HG02678 (cell line): ENCODE measurements around the gene GATAD1.
"Not testable (repeated sequence)": the region's sequence is repeated elsewhere in the genome, so short reads cannot be mapped to it uniquely, and the experiment has no call there.

Source experiments
- ATAC-seq: cut with Tn5 transposase; IDR thresholded peaks from one replicate; pipeline ENCODE4 v1.9.1; 2021; ENCODE audit warnings: mild to moderate bottlenecking, moderate library complexity; ENCODE audit not compliant: unreplicated experiment

GATAD1 gene, protein sequence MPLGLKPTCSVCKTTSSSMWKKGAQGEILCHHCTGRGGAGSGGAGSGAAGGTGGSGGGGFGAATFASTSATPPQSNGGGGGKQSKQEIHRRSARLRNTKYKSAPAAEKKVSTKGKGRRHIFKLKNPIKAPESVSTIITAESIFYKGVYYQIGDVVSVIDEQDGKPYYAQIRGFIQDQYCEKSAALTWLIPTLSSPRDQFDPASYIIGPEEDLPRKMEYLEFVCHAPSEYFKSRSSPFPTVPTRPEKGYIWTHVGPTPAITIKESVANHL

DNA sequence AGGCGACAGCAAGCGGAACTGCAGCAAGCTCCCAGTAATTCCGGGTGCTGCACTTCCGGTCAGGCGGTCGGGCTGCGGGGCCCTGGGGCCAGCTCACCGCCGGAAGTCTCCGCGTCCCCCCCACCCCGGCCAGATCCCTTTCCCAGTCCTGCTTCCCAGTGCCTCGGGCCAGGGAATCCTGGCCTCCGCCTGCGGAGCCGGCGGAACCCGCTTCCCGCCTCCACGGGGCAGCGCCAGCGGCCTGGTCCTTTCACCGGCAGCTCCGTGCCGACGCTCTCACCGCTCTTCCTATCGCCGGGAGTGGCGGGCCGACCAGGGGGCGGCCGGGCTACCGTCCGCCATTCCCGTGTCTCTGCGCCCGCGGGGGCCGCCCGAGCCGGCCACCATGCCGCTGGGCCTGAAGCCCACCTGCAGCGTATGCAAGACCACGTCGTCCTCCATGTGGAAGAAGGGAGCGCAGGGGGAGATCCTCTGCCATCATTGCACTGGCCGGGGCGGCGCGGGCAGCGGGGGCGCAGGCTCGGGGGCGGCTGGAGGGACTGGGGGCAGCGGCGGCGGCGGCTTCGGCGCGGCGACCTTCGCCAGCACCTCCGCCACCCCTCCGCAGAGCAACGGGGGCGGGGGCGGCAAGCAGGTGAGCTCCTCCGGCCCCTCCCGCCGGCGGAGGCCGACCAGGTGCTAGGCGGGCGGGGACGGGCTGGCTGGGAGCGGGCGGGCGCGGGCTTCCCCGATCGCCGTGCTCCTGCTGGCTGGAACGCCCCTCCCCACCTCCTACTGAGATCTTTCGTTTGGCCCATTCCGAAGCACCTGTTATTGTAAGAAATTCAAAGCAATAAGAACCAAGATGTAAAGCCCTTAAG, at the start of gene GATAD1:
Gene GATAD1 (plus strand): TSS at position 138 of the 860 bp plus-strand sequence. CDS start 248 bp downstream, at position 386.
- ATAC-seq: peak; percentile 91

DNA sequence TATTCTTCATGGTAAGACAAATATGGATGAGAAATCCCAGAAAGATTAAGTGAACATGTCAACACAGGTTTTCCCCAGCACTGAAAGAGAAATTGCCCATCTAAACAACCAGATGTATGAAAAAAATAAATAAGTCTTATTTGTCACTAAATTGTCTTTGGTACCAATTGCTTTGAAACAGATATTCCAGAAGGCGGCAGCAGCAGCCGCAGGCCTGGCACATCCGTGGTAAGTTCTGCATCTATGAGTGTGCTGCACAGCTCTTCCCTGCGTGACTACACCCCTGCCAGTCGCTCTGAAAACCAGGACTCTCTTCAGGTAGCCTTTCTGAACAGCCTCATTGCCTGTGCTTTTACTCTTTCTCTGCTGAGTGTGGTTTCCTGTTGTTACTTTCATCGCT, 49.7 kb upstream of the GATAD1 start:
- no peak for ATAC-seq

DNA sequence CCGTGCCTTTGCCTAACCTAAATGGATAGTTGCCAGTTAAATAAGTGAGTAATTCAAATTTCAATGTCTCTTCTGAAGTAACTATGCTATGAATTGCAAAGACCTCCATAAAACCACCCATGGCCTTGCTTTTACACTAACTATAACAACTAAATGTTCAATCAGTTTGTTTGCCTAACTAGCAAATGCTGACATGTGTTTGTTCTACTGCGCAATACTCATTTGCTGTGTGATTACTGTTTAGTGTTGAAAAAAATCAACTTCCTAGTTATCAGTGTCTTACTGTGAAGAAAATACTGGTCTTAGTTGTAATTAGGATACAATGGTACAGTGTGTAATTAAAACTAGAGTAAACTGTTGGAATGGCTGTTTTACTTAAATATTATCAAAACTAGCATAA, 47.3 kb upstream of the GATAD1 start:
- ATAC-seq: no peak

DNA sequence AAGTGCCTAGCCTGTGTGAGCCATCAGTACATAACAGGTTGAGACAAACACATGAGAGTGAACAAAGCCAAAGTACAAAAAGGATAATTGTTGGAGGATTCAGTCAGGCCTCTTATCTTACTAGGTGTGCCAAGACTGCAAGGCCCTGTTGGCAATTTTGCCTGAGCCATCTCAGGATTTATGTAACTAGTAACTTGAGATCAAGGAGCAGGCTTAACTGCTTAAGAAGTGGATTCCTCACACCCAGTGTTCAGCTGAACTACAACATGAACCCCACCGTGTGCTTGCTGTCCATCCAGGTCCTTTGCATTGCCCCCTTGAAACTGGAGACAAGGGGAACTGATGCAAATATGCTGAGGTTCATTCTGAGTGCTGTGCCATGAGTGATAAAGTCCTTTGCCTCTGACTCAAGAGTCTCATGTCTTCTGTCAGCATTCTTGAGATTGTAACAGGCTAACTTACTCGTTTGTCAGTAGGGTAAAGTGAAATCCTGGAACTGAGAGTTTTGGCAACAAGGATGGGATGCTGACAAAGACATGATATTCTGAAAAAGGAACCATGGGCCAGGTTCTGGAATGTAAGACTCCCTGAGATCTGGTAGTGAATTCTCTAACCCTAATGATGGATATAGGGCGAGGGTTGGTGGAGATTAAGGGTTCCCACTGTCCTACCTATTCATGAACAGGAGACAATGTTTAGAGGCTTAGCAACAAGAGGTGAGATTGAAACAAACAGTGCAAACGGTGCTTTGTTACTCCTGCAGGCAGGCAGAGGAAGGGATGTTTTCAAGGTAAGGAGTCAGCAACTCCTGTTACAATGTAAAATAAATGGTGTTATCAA, 44.1 kb upstream of the GATAD1 start:
- ATAC-seq: no peak

DNA sequence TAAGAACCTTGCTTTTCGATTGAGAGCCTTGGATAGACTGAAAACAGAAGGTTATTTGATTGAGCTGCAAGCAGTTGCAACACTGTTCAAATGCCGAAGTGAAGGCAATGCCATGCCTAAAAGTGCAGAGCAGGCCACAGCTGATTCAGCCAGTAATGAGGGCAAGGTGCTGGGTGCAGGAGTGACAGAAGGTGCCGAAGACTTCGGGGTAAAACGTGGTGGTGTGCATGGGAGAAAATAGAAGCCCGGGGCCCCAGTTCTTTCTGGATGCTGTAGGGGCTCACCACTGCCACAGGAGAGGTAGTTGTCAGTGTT, 43.6 kb upstream of the GATAD1 start:
- ATAC-seq: no peak

- ATAC-seq: no peak
Observed at GRCh38 chr7:92404170-92404614, 43.1 kb upstream of the GATAD1 start.

DNA sequence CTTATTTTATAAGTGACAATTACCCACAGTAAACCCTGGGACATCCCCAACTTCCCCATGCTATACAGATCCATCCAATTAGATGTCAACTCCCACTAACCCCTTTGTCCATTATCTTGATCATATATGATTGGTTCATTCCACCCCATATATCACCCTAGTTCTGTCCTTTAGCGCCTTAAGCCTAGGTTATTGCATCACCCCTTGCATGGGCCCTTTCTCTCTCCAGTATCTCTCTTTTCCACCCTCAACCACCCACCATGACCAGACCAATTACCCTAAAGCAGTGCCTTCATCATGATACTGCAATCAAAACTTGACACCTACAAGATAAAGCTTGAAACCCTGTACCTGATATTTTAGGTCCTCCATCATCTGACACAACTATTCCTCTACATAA, 37.9 kb upstream of the GATAD1 start:
- ATAC-seq: no peak

DNA sequence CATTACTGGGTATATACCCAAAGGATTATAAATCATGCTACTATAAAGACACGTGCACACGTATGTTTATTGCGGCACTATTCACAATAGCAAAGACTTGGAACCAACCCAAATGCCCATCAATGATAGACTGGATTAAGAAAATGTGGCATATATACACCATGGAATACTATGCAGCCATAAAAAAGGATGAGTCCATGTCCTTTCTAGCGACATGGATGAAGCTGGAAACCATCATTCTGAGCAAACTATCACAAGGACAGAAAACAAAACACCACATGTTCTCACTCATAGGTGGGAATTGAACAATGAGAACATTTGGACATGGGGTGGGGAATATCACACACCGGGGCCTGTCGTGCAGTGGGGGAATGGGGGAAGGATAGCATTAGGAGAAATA, 37.1 kb upstream of the GATAD1 start:
- not testable (repeated sequence) for ATAC-seq

DNA sequence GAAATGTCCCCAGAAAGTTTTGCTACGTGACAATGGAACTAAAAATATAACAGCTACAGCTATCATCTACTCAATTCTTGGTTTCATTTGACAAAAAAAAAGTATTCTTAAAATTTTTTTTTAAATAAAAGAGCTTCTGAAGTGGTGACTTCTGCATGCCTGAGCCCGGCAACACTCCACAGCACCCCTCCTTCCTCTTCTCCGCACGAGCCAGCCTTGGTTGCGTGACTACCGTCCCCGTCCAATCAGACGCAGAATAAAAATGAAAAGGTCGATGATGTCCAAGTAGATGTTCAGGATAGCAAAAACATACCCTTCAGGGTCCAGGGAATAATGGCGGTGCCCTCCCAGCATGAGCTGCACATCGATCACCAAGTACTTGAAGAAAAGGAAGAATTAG, 34.5 kb upstream of the GATAD1 start:
- no peak for ATAC-seq

DNA sequence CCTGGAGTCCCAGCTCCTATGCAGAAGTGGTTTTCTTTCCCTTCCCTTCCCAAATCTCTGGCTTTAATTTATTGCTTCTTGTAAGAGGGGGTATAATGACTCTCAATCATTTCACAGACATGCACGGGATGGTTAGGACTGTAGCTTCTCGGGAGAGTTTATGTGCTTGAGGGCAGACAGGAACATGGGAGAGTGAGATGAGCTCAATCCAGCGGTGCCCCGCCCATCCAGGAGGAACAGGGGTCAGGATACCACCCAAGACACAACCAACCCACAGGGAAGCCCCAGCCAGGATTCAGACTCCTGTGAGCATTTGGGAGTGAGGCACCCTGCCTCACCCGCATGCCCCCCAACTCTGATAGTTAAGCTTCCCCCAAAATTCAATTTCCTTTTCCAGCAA, 33.7 kb upstream of the GATAD1 start:
- no peak for ATAC-seq

DNA sequence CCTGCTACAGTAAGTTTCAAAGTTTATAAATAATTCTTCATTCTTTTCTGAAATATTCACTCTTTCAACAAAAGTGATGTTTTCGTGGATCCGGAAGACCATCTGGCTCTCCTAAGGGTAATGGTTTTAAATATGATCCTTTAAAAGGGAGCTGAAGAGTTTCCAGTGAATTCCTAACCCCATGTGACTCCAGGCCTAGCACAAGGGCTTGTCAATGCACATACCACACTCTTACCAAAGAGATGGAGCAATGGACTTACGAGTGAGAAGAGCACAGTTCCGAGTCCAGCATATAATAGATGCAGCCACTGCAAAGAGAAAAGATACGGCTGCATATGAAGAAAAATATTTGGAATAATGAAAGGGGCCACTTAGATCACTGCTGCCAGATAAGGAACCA, 32.1 kb upstream of the GATAD1 start:
- no peak for ATAC-seq

GRCh38 chr7:92417913-92418312, 29.4 kb upstream of the GATAD1 start:
- no peak for ATAC-seq

GRCh38 chr7:92421676-92422435, 25.4 kb upstream of the GATAD1 start:
- ATAC-seq: no peak

GRCh38 chr7:92422926-92423325, 24.4 kb upstream of the GATAD1 start:
- no peak for ATAC-seq

DNA sequence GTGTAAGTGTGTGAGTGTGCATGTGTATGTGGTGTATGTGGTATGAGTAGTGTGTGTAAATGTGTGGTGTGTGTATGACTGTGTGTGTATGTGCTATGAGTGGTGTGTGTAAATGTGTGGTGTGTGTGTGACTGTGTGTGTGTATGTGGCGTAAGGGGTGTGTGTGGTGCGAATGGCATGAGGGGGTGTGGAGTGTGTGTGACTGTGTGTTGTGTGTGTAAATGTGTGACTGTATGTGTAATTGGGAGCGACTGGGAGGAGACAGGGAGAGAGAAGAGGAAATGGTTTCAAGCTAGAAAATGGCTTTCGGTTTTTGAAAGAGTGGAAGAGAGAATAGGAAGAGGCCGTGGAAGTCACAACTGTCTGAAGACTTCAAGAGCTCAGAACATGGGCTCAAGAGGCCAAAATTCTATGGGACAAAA, 23.6 kb upstream of the GATAD1 start:
- no peak for ATAC-seq

GRCh38 chr7:92425311-92425947, 21.9 kb upstream of the GATAD1 start:
- no peak for ATAC-seq

DNA sequence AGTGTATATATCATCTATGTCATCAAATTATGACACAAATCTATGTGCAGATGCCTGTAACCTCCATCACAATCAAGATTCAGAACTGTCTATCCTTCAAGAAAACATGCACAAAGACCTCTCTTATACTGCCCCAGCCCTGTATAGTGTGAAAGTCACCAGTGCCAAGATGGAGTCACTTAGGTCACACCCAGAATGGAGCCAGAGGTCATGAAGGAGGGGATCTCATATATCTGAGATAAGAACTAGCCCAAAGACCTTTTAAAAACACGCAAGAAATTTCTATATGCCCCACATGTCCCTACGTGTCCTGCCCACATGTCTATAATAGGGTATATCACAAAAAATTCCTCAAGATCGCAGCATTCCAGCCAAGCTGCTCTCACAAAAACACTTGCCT, 20.1 kb upstream of the GATAD1 start:
- ATAC-seq: no peak

DNA sequence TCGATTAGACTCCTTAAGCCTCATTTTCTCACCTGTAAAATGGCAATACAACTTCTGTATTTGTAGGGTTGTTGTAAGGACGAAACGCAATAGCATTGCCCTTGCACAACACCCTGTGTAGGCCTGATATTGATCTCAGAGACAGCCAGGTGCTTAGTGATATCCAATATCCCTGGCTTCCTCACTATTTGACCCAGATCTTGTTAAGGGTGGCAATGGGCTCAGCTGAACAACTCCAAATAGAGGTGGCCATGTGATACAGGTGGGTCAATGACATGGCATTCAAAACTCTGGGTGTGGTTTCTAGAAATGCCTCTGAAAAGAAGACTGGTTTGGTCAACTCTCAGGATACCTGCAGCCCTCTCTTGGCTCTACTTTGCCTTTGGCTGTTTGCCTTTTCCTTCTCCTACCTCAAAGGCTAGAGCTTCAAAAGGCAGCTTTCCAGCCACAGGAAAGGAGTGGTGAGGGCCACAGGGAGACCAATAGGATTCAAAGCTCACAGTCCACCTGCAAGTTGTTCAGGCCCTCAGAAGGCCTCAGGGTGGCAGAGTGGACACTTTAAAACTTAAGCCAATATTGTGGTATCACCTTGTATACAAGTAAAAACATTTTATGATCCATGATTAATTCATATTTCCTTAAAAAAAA, 14.9 kb upstream of the GATAD1 start:
- no peak for ATAC-seq

DNA sequence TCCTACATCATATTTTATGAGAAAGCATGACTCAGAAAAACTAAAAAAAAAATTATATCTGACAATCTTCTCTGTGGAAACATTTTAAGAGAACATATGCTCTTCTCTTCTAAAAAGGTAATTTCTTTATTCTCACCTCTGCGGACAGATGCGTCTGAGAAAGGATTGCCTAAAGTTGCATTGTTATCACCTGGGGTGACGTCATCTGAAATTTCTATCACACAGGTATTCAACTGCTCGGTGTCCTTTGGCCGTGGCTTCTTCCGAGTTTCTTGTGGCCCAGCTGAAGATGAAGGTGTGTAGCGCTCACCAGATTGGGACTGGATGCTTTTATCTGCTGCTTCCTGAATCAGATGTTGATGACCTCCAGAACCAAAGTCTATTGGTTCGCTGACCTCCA, 14.3 kb upstream of the GATAD1 start:
- ATAC-seq: no peak

- ATAC-seq: no peak
Observed at GRCh38 chr7:92435542-92435941, 11.7 kb upstream of the GATAD1 start.
